Measurements from ENCODE around the gene SH3RF3. TPM values are rescaled to one million over a fixed set of nuclear protein-coding genes. Genes with fewer than 3 reads are reported as not detected.

The SH3RF3 gene
- polyA plus RNA-seq, 1 of the 3 experiments (the other 2 are of a cell fraction): 1.9 TPM

DNA sequence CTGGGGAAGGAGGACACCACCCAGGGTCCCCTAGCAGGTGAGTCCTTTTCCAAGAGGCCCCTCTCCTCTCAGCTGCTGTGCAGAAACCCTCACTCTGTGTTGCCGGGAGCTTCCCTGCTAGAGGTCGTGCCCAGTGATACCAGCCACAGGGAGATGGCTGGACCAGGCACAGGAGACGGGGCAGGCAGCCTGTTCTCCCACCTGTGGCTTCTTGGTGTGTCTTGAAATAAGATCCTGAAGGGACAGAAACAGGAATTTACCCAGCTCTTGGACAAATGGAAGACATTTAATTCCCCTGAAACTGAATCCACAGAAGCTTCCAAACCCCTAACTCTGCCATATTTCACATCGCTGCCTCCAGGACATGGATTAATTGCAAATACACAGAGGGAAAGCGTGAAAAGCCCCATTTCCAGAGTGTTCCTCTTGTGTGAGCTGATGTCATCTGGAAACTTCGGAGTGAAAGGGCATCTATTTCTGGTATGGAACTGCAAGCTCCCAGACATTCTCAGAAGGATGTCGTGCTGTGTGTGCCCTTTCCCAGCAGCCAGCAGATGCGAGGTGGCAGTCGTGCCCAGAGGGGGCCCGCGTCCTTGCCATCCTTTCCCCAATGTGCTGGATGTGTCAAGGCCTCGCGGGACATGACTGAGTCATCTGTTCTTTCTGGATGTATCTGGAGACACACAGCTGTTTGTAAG lies 307.0 kb downstream of the SH3RF3 start:
- Histone ChIP-seq H3K79me2 (ENCODE audit: insufficient read depth) (no peaks in the 10 kb centered on the region), H3K4me2 (no peak overlapping the region), H3K9me2 (no peaks in the 10 kb centered on the region), H3K27ac (ENCODE audit: low read depth in 2 of 2, low read length in 1 of 2) (no peak overlapping the region), H3K36me3 (replicated peaks in 1 of 2; ENCODE audit: control insufficient read depth in 1 of 2, insufficient read depth in 2 of 2, low read length in 1 of 2) (peaks cover 9 to 12% of the 10 kb centered on the region in 2 experiments), H2AFZ (ENCODE audit: low read depth) (no peak overlapping the region), H3K9me3 (no peaks in the 10 kb centered on the region), H3K4me1 (ENCODE audit: control insufficient read depth in 1 of 2, insufficient read depth in 2 of 2, low read depth in 1 of 2, low read length in 1 of 2) (no peaks in the 10 kb centered on the region; a peak in 1 of 4 replicates), H4K20me1 (ENCODE audit: insufficient read depth) (no peaks in the 10 kb centered on the region), H3K27me3 (ENCODE audit: insufficient read depth) (no peaks in the 10 kb centered on the region), H3K9ac (no peak overlapping the region), H3K4me3 (ENCODE audit: low read depth in 2 of 2, low read length in 1 of 2) (no peak overlapping the region), H3F3A (replicated peaks; ENCODE audit: insufficient read depth) (peaks cover 2% of the 10 kb centered on the region)
- CTCF ChIA-PET: interaction anchor here (1.0 kb wide), 1 partner anchor 9 kb away, joined by 3 read pairs; no protein-coding TSS in a partner anchor
- no peak for DNase-seq
- TF ChIP-seq TAF1 (IDR thresholded peaks at IDR 0.05; ENCODE audit: borderline replicate concordance, low read depth, low read length): no peak
- TF ChIP-seq, protein P1, sequence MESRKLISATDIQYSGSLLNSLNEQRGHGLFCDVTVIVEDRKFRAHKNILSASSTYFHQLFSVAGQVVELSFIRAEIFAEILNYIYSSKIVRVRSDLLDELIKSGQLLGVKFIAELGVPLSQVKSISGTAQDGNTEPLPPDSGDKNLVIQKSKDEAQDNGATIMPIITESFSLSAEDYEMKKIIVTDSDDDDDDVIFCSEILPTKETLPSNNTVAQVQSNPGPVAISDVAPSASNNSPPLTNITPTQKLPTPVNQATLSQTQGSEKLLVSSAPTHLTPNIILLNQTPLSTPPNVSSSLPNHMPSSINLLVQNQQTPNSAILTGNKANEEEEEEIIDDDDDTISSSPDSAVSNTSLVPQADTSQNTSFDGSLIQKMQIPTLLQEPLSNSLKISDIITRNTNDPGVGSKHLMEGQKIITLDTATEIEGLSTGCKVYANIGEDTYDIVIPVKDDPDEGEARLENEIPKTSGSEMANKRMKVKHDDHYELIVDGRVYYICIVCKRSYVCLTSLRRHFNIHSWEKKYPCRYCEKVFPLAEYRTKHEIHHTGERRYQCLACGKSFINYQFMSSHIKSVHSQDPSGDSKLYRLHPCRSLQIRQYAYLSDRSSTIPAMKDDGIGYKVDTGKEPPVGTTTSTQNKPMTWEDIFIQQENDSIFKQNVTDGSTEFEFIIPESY (IDR thresholded peaks at IDR 0.05; ENCODE audit: borderline replicate concordance, low read depth): no peak
- no peak for TF ChIP-seq POLR2AphosphoS5 (IDR thresholded peaks at IDR 0.05; ENCODE audit: low read depth, low read length)
- TF ChIP-seq, protein P2, sequence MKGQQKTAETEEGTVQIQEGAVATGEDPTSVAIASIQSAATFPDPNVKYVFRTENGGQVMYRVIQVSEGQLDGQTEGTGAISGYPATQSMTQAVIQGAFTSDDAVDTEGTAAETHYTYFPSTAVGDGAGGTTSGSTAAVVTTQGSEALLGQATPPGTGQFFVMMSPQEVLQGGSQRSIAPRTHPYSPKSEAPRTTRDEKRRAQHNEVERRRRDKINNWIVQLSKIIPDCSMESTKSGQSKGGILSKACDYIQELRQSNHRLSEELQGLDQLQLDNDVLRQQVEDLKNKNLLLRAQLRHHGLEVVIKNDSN (IDR thresholded peaks at IDR 0.05; ENCODE audit: borderline replicate concordance, low read depth): no peak
- TF ChIP-seq, protein P3, sequence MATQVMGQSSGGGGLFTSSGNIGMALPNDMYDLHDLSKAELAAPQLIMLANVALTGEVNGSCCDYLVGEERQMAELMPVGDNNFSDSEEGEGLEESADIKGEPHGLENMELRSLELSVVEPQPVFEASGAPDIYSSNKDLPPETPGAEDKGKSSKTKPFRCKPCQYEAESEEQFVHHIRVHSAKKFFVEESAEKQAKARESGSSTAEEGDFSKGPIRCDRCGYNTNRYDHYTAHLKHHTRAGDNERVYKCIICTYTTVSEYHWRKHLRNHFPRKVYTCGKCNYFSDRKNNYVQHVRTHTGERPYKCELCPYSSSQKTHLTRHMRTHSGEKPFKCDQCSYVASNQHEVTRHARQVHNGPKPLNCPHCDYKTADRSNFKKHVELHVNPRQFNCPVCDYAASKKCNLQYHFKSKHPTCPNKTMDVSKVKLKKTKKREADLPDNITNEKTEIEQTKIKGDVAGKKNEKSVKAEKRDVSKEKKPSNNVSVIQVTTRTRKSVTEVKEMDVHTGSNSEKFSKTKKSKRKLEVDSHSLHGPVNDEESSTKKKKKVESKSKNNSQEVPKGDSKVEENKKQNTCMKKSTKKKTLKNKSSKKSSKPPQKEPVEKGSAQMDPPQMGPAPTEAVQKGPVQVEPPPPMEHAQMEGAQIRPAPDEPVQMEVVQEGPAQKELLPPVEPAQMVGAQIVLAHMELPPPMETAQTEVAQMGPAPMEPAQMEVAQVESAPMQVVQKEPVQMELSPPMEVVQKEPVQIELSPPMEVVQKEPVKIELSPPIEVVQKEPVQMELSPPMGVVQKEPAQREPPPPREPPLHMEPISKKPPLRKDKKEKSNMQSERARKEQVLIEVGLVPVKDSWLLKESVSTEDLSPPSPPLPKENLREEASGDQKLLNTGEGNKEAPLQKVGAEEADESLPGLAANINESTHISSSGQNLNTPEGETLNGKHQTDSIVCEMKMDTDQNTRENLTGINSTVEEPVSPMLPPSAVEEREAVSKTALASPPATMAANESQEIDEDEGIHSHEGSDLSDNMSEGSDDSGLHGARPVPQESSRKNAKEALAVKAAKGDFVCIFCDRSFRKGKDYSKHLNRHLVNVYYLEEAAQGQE (IDR thresholded peaks at IDR 0.05; ENCODE audit: low read depth, low read length): no peak
- no peak for TF ChIP-seq EP300 (IDR thresholded peaks at IDR 0.05; ENCODE audit: borderline replicate concordance in 1 of 2, low read depth in 1 of 2, low read length in 1 of 2)
- WGBS (ENCODE audit: low lambda C conversion rate): 90% methylated on average over 10 of the region's 13 CpGs
- POLR2A ChIA-PET: no interaction called here

DNA sequence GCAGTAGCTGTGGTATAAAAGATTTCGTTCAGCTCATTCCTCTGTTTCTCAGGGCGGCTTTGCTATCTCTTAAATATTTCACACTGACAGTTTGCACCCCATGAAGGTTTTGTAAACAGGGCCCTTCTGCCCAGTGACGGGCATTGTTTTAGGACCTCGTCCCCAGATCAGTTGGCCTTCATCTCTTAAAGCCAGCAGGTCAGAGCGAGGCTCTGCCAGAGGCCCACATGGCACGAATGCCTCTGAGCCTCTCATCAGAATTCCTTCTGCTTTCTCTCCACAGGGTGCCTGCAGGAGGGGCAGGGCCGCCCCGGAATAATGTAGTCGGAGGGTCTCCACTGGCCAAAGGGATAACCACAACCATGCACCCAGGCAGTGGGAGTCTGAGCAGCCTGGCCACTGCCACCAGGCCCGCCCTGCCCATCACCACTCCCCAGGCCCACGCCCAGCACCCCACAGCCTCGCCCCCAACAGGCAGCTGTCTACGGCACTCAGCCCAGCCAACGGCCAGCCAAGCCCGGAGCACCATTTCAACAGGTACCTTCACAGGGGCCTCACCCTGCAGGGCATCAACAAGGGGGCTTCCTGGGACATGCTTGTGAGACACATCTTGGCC lies 307.7 kb downstream of the SH3RF3 start:
- peaks cover 9 to 15% of the 10 kb centered on the region in 2 experiments for H3K36me3 ChIP-seq (replicated peaks in 1 of 2; ENCODE audit: control insufficient read depth in 1 of 2, insufficient read depth in 2 of 2, low read length in 1 of 2)
- no peak overlapping the region for H3K4me3 ChIP-seq (ENCODE audit: low read depth in 2 of 2, low read length in 1 of 2)
- POLR2A ChIA-PET: no interaction called here
- CTCF ChIA-PET: no interaction called here
- H4K20me1 ChIP-seq (ENCODE audit: insufficient read depth): no peaks in the 10 kb centered on the region
- H3K4me2 ChIP-seq: no peak overlapping the region
- no peak overlapping the region for H3K27ac ChIP-seq (ENCODE audit: low read depth in 2 of 2, low read length in 1 of 2)
- H3K9me2 ChIP-seq: no peaks in the 10 kb centered on the region
- no peaks in the 10 kb centered on the region for H3K27me3 ChIP-seq (ENCODE audit: insufficient read depth)
- no peak overlapping the region for H2AFZ ChIP-seq (ENCODE audit: low read depth)
- TF ChIP-seq NRF1 (IDR thresholded peaks at IDR 0.05; ENCODE audit: low read depth, low read length) (no peak), RAD21 (IDR thresholded peaks at IDR 0.05; ENCODE audit: low read length) (no peak), FOXM1 (IDR thresholded peaks at IDR 0.05; ENCODE audit: low read depth) (no peak), TAF1 (IDR thresholded peaks at IDR 0.05; ENCODE audit: borderline replicate concordance, low read depth, low read length) (no peak), FOSL2 (IDR thresholded peaks at IDR 0.05; ENCODE audit: borderline replicate concordance, low read depth) (no peak), TCF12 (IDR thresholded peaks at IDR 0.05) (no peak), NFIC (IDR thresholded peaks at IDR 0.05; ENCODE audit: borderline replicate concordance) (no peak), SMC3 (IDR thresholded peaks at IDR 0.05; ENCODE audit: low read depth, low read length) (no peak)
- TF ChIP-seq, protein P4, sequence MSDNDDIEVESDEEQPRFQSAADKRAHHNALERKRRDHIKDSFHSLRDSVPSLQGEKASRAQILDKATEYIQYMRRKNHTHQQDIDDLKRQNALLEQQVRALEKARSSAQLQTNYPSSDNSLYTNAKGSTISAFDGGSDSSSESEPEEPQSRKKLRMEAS (IDR thresholded peaks at IDR 0.05; ENCODE audit: low read depth): no peak
- TF ChIP-seq, protein P2 (IDR thresholded peaks at IDR 0.05; ENCODE audit: borderline replicate concordance, low read depth): no peak
- TF ChIP-seq, protein P1 (IDR thresholded peaks at IDR 0.05; ENCODE audit: borderline replicate concordance, low read depth): no peak
- H3F3A ChIP-seq (replicated peaks; ENCODE audit: insufficient read depth): peaks cover 5% of the 10 kb centered on the region
- H3K9me3 ChIP-seq: no peaks in the 10 kb centered on the region
- H3K9ac ChIP-seq: no peak overlapping the region
- 90% methylated on average over 7 of the region's 15 CpGs for WGBS (ENCODE audit: low lambda C conversion rate)
- no peaks in the 10 kb centered on the region for H3K79me2 ChIP-seq (ENCODE audit: insufficient read depth)
- H3K4me1 ChIP-seq (ENCODE audit: control insufficient read depth in 1 of 2, insufficient read depth in 2 of 2, low read depth in 1 of 2, low read length in 1 of 2): no peaks in the 10 kb centered on the region; a peak in 1 of 4 replicates
- DNase-seq: no peak

Measured in SK-N-SH (cell line).